Activated B cell treated with CpG ODN at 0.5 μM for 24 hours (primary cell): Measurements from ENCODE around the gene BANP. TPM values are rescaled to one million over a fixed set of nuclear protein-coding genes. Genes with fewer than 3 reads are reported as not detected.
"Not testable (repeated sequence)": the region's sequence is repeated elsewhere in the genome, so short reads cannot be mapped to it uniquely, and the experiment has no call there.

Experiments
- ATAC-seq: fragments of 200-7000 bp; cut with Tn5 transposase; one replicate; pipeline ENCODE4 v1.10.0; 2021; ENCODE audit warnings: low read depth, mild to moderate bottlenecking, moderate library complexity
- CTCF ChIA-PET: fragments of 350-600 bp; sonication (Branson Sonifier 250); formaldehyde crosslinking; loops from one replicate; lab custom pipeline; 2021; ENCODE audit warnings: antibody characterized with exemption; lab: Charles Lee
- POLR2A ChIA-PET: fragments of 350-600 bp; sonication (Branson Sonifier 250); formaldehyde crosslinking; loops from one replicate; lab custom pipeline; 2021; ENCODE audit warnings: antibody characterized with exemption; lab: Charles Lee
- DNase-seq: peaks from one replicate; pipeline ENCODE4 v3.0.0; 2022
- H3K27ac Mint-ChIP-seq: one replicate; pipeline ENCODE4 v1.8.0; 2020; ENCODE audit warnings: mixed read lengths
- H3K27me3 Mint-ChIP-seq: one replicate; pipeline ENCODE4 v1.8.0; 2021; ENCODE audit warnings: mixed read lengths
- H3K36me3 Mint-ChIP-seq: one replicate; pipeline ENCODE4 v1.8.0; 2021; ENCODE audit warnings: low read depth, mixed read lengths
- H3K4me1 Mint-ChIP-seq: one replicate; pipeline ENCODE4 v1.8.0; 2021; ENCODE audit warnings: mixed read lengths
- H3K4me3 Mint-ChIP-seq: one replicate; pipeline ENCODE4 v1.8.0; 2020; ENCODE audit warnings: mild to moderate bottlenecking, mixed read lengths
- H3K9me3 Mint-ChIP-seq: one replicate; pipeline ENCODE4 v1.8.0; 2020; ENCODE audit warnings: mixed read lengths
- intact Hi-C: fragments of 100-400 bp; cut with micrococcal nuclease; formaldehyde crosslinking; loops from one replicate; pipeline ENCODE4 v1.15.1; 2024
- total RNA-seq: library from RNA; stranded (reverse); gene quantifications from 2 replicates; pipeline ENCODE4 v1.2.3, GENCODE V29; 2022
- TF ChIP-seq, protein P1 (sequence below): fragments of 200-600 bp; IDR thresholded peaks from one replicate; pipeline ENCODE4 v1.8.0; 2022; ENCODE audit warnings: antibody characterized with exemption, mild to moderate bottlenecking

BANP gene
- total RNA-seq, 1 donor from 2014 or later = 72.3 TPM

DNA sequence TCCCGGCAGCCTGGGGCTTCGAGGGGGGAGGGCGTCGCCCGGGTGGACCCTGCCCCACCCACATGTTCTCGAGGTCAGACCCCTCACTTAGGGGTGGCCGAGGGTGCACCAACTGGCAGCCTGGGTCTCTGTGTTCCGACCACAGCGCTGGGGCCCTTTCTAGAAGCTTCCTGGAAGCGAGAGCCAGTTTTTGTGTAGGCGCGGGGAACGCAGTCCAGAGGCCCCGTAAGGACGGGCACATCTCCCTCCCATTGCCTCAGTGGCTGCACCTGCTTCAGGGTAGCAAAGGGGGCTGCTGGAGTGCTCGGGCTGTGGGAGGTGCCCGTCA lies 148.3 kb downstream of the BANP start:
- Mint-ChIP-seq H3K4me3 (no peak overlapping the region), H3K36me3 (peaks cover 2% of the 10 kb centered on the region), H3K9me3 (peaks cover 3% of the 10 kb centered on the region), H3K4me1 (peaks cover 8% of the 10 kb centered on the region), H3K27me3 (peaks cover 20% of the 10 kb centered on the region), H3K27ac (no peak overlapping the region)
- CTCF ChIA-PET = no interaction called here
- TF ChIP-seq, protein P1, sequence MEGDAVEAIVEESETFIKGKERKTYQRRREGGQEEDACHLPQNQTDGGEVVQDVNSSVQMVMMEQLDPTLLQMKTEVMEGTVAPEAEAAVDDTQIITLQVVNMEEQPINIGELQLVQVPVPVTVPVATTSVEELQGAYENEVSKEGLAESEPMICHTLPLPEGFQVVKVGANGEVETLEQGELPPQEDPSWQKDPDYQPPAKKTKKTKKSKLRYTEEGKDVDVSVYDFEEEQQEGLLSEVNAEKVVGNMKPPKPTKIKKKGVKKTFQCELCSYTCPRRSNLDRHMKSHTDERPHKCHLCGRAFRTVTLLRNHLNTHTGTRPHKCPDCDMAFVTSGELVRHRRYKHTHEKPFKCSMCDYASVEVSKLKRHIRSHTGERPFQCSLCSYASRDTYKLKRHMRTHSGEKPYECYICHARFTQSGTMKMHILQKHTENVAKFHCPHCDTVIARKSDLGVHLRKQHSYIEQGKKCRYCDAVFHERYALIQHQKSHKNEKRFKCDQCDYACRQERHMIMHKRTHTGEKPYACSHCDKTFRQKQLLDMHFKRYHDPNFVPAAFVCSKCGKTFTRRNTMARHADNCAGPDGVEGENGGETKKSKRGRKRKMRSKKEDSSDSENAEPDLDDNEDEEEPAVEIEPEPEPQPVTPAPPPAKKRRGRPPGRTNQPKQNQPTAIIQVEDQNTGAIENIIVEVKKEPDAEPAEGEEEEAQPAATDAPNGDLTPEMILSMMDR = no peak
- POLR2A ChIA-PET = no interaction called here
- DNase-seq = no peak
- intact Hi-C loops = no loop called here
- ATAC-seq = no peak

DNA sequence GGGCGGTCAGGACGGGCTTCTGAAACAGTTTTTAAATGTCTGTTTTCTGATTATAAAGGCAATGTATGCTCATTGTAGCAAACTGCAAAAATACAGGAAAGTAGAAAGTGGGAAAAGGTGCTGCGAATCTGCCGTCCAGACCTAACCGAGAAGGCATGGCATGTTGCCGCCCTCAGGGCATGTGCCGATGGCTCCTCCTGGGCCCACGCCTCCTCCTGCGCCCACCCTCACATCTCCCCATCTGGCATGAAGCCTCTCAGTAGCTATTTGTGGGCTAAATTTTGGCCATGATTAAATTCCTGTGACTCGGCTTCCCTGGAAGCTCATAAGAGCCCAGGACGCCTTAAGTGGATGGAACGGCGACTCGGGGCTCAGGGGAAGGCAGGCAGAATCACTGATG lies 148.7 kb downstream of the BANP start:
- DNase-seq, H3K4me1 Mint-ChIP-seq, intact Hi-C loops, H3K9me3 Mint-ChIP-seq, ATAC-seq, H3K4me3 Mint-ChIP-seq, CTCF ChIA-PET, H3K27ac Mint-ChIP-seq, POLR2A ChIA-PET, H3K36me3 Mint-ChIP-seq: not testable (repeated sequence)
- H3K27me3 Mint-ChIP-seq = peaks cover 20% of the 10 kb centered on the region

DNA sequence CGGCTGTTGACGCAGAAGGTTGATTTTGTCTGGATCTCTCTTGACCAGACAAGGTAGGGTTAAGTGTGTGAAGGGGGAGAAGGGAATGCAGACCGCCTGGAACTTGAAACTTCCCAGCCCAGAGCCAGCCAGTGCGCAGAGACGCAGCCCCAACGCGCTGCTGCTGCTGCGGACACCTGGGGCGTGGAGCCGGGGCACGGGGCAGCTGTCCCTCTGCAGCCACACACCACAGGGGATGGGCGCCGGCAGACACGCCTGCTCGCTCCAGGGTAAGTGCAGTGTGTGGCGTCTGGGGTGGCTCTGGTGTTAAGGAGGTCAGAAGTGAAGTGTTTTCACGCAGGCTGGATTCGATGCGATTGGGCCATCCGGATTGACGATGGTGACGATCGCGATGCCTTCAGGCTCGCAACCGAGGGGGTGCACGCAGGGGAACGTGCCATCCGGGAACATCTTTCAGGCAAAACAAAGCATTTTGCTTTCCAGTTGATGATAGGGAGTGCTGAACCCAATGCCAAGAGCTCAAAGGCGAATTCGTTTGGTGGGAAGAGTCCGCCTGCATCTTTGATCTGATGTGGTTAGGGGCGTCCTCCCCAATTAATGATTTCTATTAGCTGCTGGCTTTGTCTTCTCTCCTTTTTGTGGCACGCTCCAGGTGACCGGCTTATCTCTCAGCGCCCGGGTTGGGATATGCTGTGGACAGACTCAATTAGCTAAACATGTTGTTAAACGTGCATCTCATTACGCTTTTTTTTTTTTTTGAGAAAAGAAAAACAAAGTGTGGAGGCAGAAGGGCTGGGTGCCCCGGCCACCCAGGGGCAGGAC lies 149.8 kb downstream of the BANP start:
- ATAC-seq, H3K27ac Mint-ChIP-seq, H3K36me3 Mint-ChIP-seq, POLR2A ChIA-PET, intact Hi-C loops, DNase-seq, H3K9me3 Mint-ChIP-seq, CTCF ChIA-PET, H3K4me3 Mint-ChIP-seq, H3K4me1 Mint-ChIP-seq: not testable (repeated sequence)
- H3K27me3 Mint-ChIP-seq = peaks cover 20% of the 10 kb centered on the region

DNA sequence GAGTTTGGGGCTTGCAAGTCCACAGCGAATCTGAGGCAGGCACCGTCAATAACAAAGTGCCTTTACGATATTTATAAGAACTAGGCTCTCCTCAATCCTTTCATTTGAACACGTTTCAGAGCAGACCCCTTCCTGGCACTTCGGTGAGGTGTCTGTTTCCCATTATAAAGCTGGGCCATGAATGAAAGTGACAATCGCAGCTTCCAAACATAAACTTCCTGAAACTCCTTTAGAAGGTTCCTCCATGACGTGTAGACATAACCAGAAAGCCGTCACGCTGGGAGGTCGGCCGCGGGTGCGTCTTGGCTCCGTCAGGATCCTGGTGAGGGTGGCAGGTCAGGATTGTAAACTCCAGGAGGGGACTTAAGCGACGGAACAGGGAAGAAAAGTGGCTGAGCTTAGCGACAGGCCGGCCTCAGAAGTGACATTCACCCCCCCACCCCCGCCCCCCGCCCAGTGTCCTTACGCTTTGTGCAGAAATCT lies 150.4 kb downstream of the BANP start:
- POLR2A ChIA-PET, CTCF ChIA-PET, H3K4me1 Mint-ChIP-seq, intact Hi-C loops, H3K9me3 Mint-ChIP-seq, H3K27ac Mint-ChIP-seq, DNase-seq, ATAC-seq, H3K36me3 Mint-ChIP-seq: not testable (repeated sequence)
- Mint-ChIP-seq H3K4me3 (peak overlapping the region; percentile 41), H3K27me3 (peaks cover 20% of the 10 kb centered on the region)

DNA sequence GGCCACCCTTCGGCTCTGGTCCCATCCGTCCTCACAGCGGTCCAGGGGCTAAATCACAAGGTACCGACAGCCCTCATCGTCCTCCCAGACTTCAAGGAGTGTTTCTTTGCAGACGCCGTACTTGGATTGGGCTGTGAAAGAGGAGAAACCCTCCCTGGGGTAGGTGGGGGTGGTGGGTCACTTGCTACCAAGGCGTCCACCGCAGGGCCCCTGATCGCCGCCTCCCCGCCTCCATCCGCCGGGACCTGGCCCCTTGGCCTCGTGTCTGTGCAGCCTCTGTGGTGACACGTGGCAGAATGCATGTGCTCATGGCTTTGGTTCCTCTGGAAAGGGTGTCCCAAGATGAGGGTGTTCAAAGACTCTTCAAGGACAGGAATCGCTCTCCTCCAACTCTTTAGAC lies 151.4 kb downstream of the BANP start:
- DNase-seq (no peak), ATAC-seq (no peak)
- H3K4me1 Mint-ChIP-seq = peaks cover 8% of the 10 kb centered on the region
- H3K36me3 Mint-ChIP-seq = no peaks in the 10 kb centered on the region
- CTCF ChIA-PET = no interaction called here
- H3K9me3 Mint-ChIP-seq = no peaks in the 10 kb centered on the region
- H3K27me3 Mint-ChIP-seq = peaks cover 20% of the 10 kb centered on the region
- intact Hi-C loops = no loop called here
- H3K27ac Mint-ChIP-seq = no peak overlapping the region
- TF ChIP-seq, protein P1 = no peak
- H3K4me3 Mint-ChIP-seq = no peak overlapping the region
- POLR2A ChIA-PET = no interaction called here

DNA sequence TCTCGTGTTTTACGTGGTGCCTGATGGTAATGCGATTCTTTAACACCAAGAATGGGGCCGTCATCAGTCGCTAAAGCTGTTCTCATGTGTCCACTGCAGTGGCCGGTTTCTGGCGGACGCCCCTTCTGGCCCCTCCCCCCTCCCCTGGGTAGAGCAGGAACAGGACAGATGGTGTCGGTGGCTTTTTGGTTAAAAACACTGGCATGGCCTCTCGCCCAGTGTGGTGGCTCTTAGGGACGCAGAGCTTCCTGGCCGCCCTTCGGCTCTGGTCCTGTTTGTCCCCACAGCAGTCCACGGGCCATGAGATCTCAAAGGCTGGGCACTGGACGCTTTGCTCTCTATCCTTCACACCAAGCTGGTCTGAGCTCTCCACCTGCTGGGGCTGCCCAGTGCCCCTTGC lies 151.8 kb downstream of the BANP start:
- ATAC-seq (no peak), DNase-seq (no peak)
- Mint-ChIP-seq H3K36me3 (no peaks in the 10 kb centered on the region), H3K9me3 (no peaks in the 10 kb centered on the region), H3K4me3 (no peak overlapping the region), H3K4me1 (peaks cover 8% of the 10 kb centered on the region), H3K27me3 (peaks cover 19% of the 10 kb centered on the region), H3K27ac (no peak overlapping the region)
- intact Hi-C loops = no loop called here
- POLR2A ChIA-PET = no interaction called here
- CTCF ChIA-PET = no interaction called here
- TF ChIP-seq, protein P1 = no peak
